Measurements from ENCODE around the gene KLF12. TPM values are rescaled to one million over a fixed set of nuclear protein-coding genes. Genes with fewer than 3 reads are reported as not detected.

The KLF12 gene
- total and polyA plus RNA-seq, 2 donors (not counting 3 experiments of a cell fraction or from before 2014, with no cell fraction given): 16.0 to 25.9 TPM

- TF ChIP-seq EZH2 (IDR thresholded peaks at IDR 0.05; ENCODE audit: borderline replicate concordance, low read depth, low read length, severe bottlenecking) (no peak), GATA2 (IDR thresholded peaks at IDR 0.05; ENCODE audit: insufficient read depth, insufficient read length, low read depth, low read length) (no peak), JUN (IDR thresholded peaks at IDR 0.05; ENCODE audit: borderline replicate concordance, insufficient read depth, insufficient read length, low read depth) (no peak), MAX (IDR thresholded peaks at IDR 0.05; ENCODE audit: insufficient read depth, insufficient read length) (no peak), POLR2AphosphoS5 (IDR thresholded peaks at IDR 0.05; ENCODE audit: insufficient read depth, low read depth, low read length) (no peak)
- Histone ChIP-seq H3K27me3 (ENCODE audit: control insufficient read depth in 2 of 2, insufficient read depth in 2 of 2, low read length in 2 of 2) (no peaks in the 10 kb centered on the region), H3K27ac (ENCODE audit: insufficient read depth, low read depth, low read length) (peak overlapping the region; percentile 30), H3K4me1 (ENCODE audit: control insufficient read depth, extremely low read depth, insufficient read depth, low read length) (peaks cover 41% of the 10 kb centered on the region), H3K4me2 (ENCODE audit: insufficient read depth, low read length) (peak overlapping the region; percentile 92), H3K79me2 (ENCODE audit: control insufficient read depth, insufficient read depth, low read length) (peaks cover 60% of the 10 kb centered on the region), H3K9me3 (replicated peaks; ENCODE audit: control insufficient read depth, insufficient read depth, low read length) (no peaks in the 10 kb centered on the region), H3K9ac (replicated peaks; ENCODE audit: extremely low read depth, insufficient read depth, low read length) (peak overlapping the region; percentile 90), H4K20me1 (replicated peaks; ENCODE audit: control insufficient read depth, extremely low read depth, insufficient read depth, low read length) (peaks cover 2% of the 10 kb centered on the region), H3K36me3 (ENCODE audit: control insufficient read depth in 2 of 2, extremely low read depth in 1 of 2, insufficient read depth in 2 of 2, low read length in 2 of 2) (no peaks in the 10 kb centered on the region), H3K4me3 (replicated peaks in 1 of 3; ENCODE audit: insufficient read depth in 1 of 3, low read depth in 1 of 3, low read length in 3 of 3) (peak overlapping the region; percentile 74 to 92 (median 91)), H2AFZ (ENCODE audit: low read depth, low read length) (peak overlapping the region; percentile 8), H3K9me1 (replicated peaks; ENCODE audit: control insufficient read depth, extremely low read depth, insufficient read depth, low read length) (no peaks in the 10 kb centered on the region)
- DNase-seq (ENCODE audit: low read depth, low spot score) (peak; percentile 72), FAIRE-seq (peak; percentile 88)
- dilution Hi-C loops (cut with MboI; ENCODE audit: extremely low pct_ligation_motif_present, low sequenced_read_pairs) (no loop called here), intact Hi-C loops (cut with micrococcal nuclease) (loop anchor here (1.0 to 10.0 kb wide), 6 partner anchors 17 to 773 kb away; no protein-coding TSS in a partner anchor)
- TSS peak; percentile 14 for BruUV-seq (replicated peaks)
- ChIA-PET CTCF (interaction anchor here (0.8 to 12.0 kb wide), 5 partner anchors 23 to 1087 kb away, joined by 3 to 76 read pairs (median 4); no protein-coding TSS in a partner anchor), POLR2A (no interaction called here)
These were observed 1.9 kb downstream of the KLF12 start for GRCh38 chr13:74132152-74132775.

GRCh38 chr13:74131227-74131626, 3.0 kb downstream of the KLF12 start:
- Histone ChIP-seq H3K36me3 (ENCODE audit: control insufficient read depth in 2 of 2, extremely low read depth in 1 of 2, insufficient read depth in 2 of 2, low read length in 2 of 2) (no peaks in the 10 kb centered on the region), H3K4me1 (ENCODE audit: control insufficient read depth, extremely low read depth, insufficient read depth, low read length) (peaks cover 38% of the 10 kb centered on the region), H3K9me3 (replicated peaks; ENCODE audit: control insufficient read depth, insufficient read depth, low read length) (no peaks in the 10 kb centered on the region), H2AFZ (ENCODE audit: low read depth, low read length) (no peak overlapping the region), H3K9ac (replicated peaks; ENCODE audit: extremely low read depth, insufficient read depth, low read length) (no peak overlapping the region), H4K20me1 (replicated peaks; ENCODE audit: control insufficient read depth, extremely low read depth, insufficient read depth, low read length) (peaks cover 2% of the 10 kb centered on the region), H3K9me1 (replicated peaks; ENCODE audit: control insufficient read depth, extremely low read depth, insufficient read depth, low read length) (no peaks in the 10 kb centered on the region), H3K79me2 (ENCODE audit: control insufficient read depth, insufficient read depth, low read length) (peaks cover 70% of the 10 kb centered on the region), H3K4me3 (replicated peaks in 1 of 3; ENCODE audit: insufficient read depth in 1 of 3, low read depth in 1 of 3, low read length in 3 of 3) (no peak overlapping the region), H3K27me3 (ENCODE audit: control insufficient read depth in 2 of 2, insufficient read depth in 2 of 2, low read length in 2 of 2) (no peaks in the 10 kb centered on the region), H3K4me2 (ENCODE audit: insufficient read depth, low read length) (no peak overlapping the region), H3K27ac (ENCODE audit: insufficient read depth, low read depth, low read length) (no peak overlapping the region)
- no peak for DNase-seq (ENCODE audit: low read depth, low spot score)
- POLR2A ChIA-PET: no interaction called here
- dilution Hi-C loops (cut with MboI; ENCODE audit: extremely low pct_ligation_motif_present, low sequenced_read_pairs) (no loop called here), intact Hi-C loops (cut with micrococcal nuclease) (loop anchor here (5.0 to 10.0 kb wide), 4 partner anchors 179 to 774 kb away; no protein-coding TSS in a partner anchor)
- CTCF ChIA-PET: interaction anchor here (1.4 to 12.0 kb wide), 2 partner anchors 22 to 156 kb away, joined by 3 to 76 read pairs; no protein-coding TSS in a partner anchor
- BruUV-seq (replicated peaks): no TSS peak
- FAIRE-seq: peak; percentile 38
- TF ChIP-seq FOS (IDR thresholded peaks at IDR 0.05; ENCODE audit: borderline replicate concordance, insufficient read depth, low read length) (no peak), JUN (IDR thresholded peaks at IDR 0.05; ENCODE audit: borderline replicate concordance, insufficient read depth, insufficient read length, low read depth) (no peak), EZH2 (IDR thresholded peaks at IDR 0.05; ENCODE audit: borderline replicate concordance, low read depth, low read length, severe bottlenecking) (no peak), POLR2AphosphoS5 (IDR thresholded peaks at IDR 0.05; ENCODE audit: insufficient read depth, low read depth, low read length) (no peak), MAX (IDR thresholded peaks at IDR 0.05; ENCODE audit: insufficient read depth, insufficient read length) (no peak), CTCF (IDR thresholded peaks at IDR 0.05; ENCODE audit: extremely low read depth in 1 of 2, insufficient read depth in 1 of 2, low read depth in 1 of 2, low read length in 2 of 2) (no peak), POLR2A (IDR thresholded peaks at IDR 0.05; ENCODE audit: low read depth, low read length) (no peak), GATA2 (IDR thresholded peaks at IDR 0.05; ENCODE audit: insufficient read depth, insufficient read length, low read depth, low read length) (no peak), MYC (IDR thresholded peaks at IDR 0.05; ENCODE audit: low read depth, low read length) (no peak)

All from endothelial cell of umbilical vein (primary cell).